ENCODE results near the gene CPEB2.

The CPEB2 gene

GRCh38 chr4:15116509-15117079 is 114.3 kb downstream of the CPEB2 start:
- DNase-seq (ENCODE audit: low read depth in 1 of 2, low spot score in 1 of 2): no peak

- no peak for DNase-seq (ENCODE audit: low read depth in 1 of 2, low spot score in 1 of 2)
These were observed 115.1 kb downstream of the CPEB2 start for GRCh38 chr4:15117270-15117946.

- no peak for DNase-seq (ENCODE audit: low read depth in 1 of 2, low spot score in 1 of 2)
These were observed 116.0 kb downstream of the CPEB2 start for GRCh38 chr4:15118292-15118691.

All from activated T-helper 1 cell treated with anti-CD3 and anti-CD28 coated beads, Interleukin-2, amount 50 U/mL, for 16 hours (primary cell).